Activated CD8-positive, alpha-beta memory T cell treated with anti-CD3 and anti-CD28 coated beads, Interleukin-2, amount 50 U/mL, for 4 hours (primary cell): ENCODE data around the gene NDUFV3.
"Not testable (repeated sequence)": the region's sequence is repeated elsewhere in the genome, so short reads cannot be mapped to it uniquely, and the experiment has no call there.

Source experiments
- DNase-seq: peaks from one replicate; pipeline ENCODE4 v3.0.0-alpha.2; 2020

The NDUFV3 gene

GRCh38 chr21:42892931-42893755 is at the start of gene NDUFV3:
Gene NDUFV3, plus strand, starts transcription at chr21:42893309. Its CDS starts 25 bp downstream, at chr21:42893334.
- peak; percentile 100 for DNase-seq

GRCh38 chr21:42844411-42845113 is 48.5 kb upstream of the NDUFV3 start:
- DNase-seq: peak; percentile 11

GRCh38 chr21:42845296-42845965 is 47.7 kb upstream of the NDUFV3 start:
- peak; percentile 8 for DNase-seq

- DNase-seq: peak; percentile 7
These were observed 46.9 kb upstream of the NDUFV3 start for GRCh38 chr21:42846221-42846620.

- peak; percentile 11 for DNase-seq
These were observed 45.9 kb upstream of the NDUFV3 start for GRCh38 chr21:42847051-42847707.

GRCh38 chr21:42847726-42848125 is 45.4 kb upstream of the NDUFV3 start:
- peak; percentile 2 for DNase-seq

- not testable (repeated sequence) for DNase-seq
These were observed 44.8 kb upstream of the NDUFV3 start for GRCh38 chr21:42848144-42848931.

- no peak for DNase-seq
These were observed 44.0 kb upstream of the NDUFV3 start for GRCh38 chr21:42848932-42849758.

GRCh38 chr21:42849759-42850412 is 43.2 kb upstream of the NDUFV3 start:
- no peak for DNase-seq

GRCh38 chr21:42850463-42850862 is 42.6 kb upstream of the NDUFV3 start:
- no peak for DNase-seq

GRCh38 chr21:42850866-42851391 is 42.2 kb upstream of the NDUFV3 start:
- no peak for DNase-seq

- DNase-seq: no peak
These were observed 41.1 kb upstream of the NDUFV3 start for GRCh38 chr21:42851812-42852665.

- no peak for DNase-seq
These were observed 40.1 kb upstream of the NDUFV3 start for GRCh38 chr21:42852925-42853570.

- DNase-seq: no peak
These were observed 39.5 kb upstream of the NDUFV3 start for GRCh38 chr21:42853621-42854020.

GRCh38 chr21:42854246-42855010 is 38.7 kb upstream of the NDUFV3 start:
- no peak for DNase-seq

- DNase-seq: no peak
These were observed 37.8 kb upstream of the NDUFV3 start for GRCh38 chr21:42855171-42855936.

- DNase-seq: no peak
These were observed 37.2 kb upstream of the NDUFV3 start for GRCh38 chr21:42855937-42856335.
